CD14-positive monocyte (primary cell): ENCODE data around the gene CCDC68. TPM values are rescaled to one million over a fixed set of nuclear protein-coding genes. Genes with fewer than 3 reads are reported as not detected.

ENCODE experiments used
- DNase-seq, 3 donors: peaks; one replicate each; pipeline ENCODE4 v3.0.0-alpha.2; 2011 to 2022
- H2AFZ ChIP-seq: 2 replicates; pipeline ENCODE4 v1.6.0; 2012; ENCODE audit warnings: mild to moderate bottlenecking, low read depth, low read length, inconsistent platforms; ENCODE audit not compliant: insufficient read depth, poor library complexity, severe bottlenecking
- H3K27ac ChIP-seq, 2 donors: 1 replicate in 1 of 2; 2 replicates in 1 of 2; pipeline ENCODE4 v1.5.1; 2012 to 2013; ENCODE audit warnings: low read length in 2 of 2, control low read depth in 1 of 2, inconsistent platforms in 1 of 2, low read depth in 1 of 2, mild to moderate bottlenecking in 1 of 2
- H3K27me3 ChIP-seq, 2 donors: one replicate each; pipeline versions ENCODE4 v1.6.0 to v1.6.1; 2011 to 2013; ENCODE audit warnings: low read length in 2 of 2; ENCODE audit not compliant: control insufficient read depth in 2 of 2, insufficient read depth in 2 of 2
- H3K36me3 ChIP-seq, 2 donors: replicated peaks in 1 of 2; 1 replicate in 1 of 2; 2 replicates in 1 of 2; pipeline versions ENCODE4 v1.5.1 to v1.6.1; 2012 to 2013; ENCODE audit warnings: low read length in 2 of 2, control low read depth in 1 of 2, inconsistent platforms in 1 of 2, mild to moderate bottlenecking in 1 of 2; ENCODE audit not compliant: insufficient read depth in 2 of 2, control insufficient read depth in 1 of 2
- H3K4me1 ChIP-seq, 2 donors: 1 replicate in 1 of 2; 2 replicates in 1 of 2; pipeline versions ENCODE4 v1.5.1 to v1.6.1; 2012 to 2013; ENCODE audit warnings: low read length in 2 of 2, control low read depth in 1 of 2, inconsistent platforms in 1 of 2, mild to moderate bottlenecking in 1 of 2, moderate library complexity in 1 of 2; ENCODE audit not compliant: insufficient read depth in 2 of 2, control insufficient read depth in 1 of 2
- H3K4me2 ChIP-seq: replicated peaks from 2 replicates; pipeline ENCODE3; 2012; ENCODE audit warnings: low read length, moderate library complexity, mild to moderate bottlenecking; ENCODE audit not compliant: poor library complexity, severe bottlenecking; ENCODE audit errors: extremely low read depth
- H3K4me3 ChIP-seq, 3 experiments: fragments of 200-600 bp in 1 of 3; sonication (generic) in 1 of 3; replicated peaks in 1 of 3; 1 replicate in 2 of 3; 2 replicates in 1 of 3; pipeline ENCODE4 v1.5.1; 2011 to 2013; ENCODE audit warnings: low read length in 3 of 3, mild to moderate bottlenecking in 3 of 3, control low read depth in 2 of 3, low read depth in 2 of 3, inconsistent platforms in 1 of 3, moderate library complexity in 1 of 3
- H3K79me2 ChIP-seq: 2 replicates; pipeline ENCODE4 v1.6.0; 2012; ENCODE audit warnings: mild to moderate bottlenecking, control low read depth, inconsistent platforms, low read length, moderate library complexity; ENCODE audit not compliant: insufficient read depth
- H3K9ac ChIP-seq: 2 replicates; pipeline ENCODE4 v1.6.0; 2017; ENCODE audit warnings: low read length, mild to moderate bottlenecking; ENCODE audit not compliant: insufficient read depth, poor library complexity, severe bottlenecking
- H3K9me3 ChIP-seq, 2 donors: replicated peaks in 1 of 2; 1 replicate in 1 of 2; 2 replicates in 1 of 2; pipeline versions ENCODE4 v1.5.1 to v1.6.1; 2012 to 2013; ENCODE audit warnings: low read length in 2 of 2, control low read depth in 1 of 2; ENCODE audit not compliant: control insufficient read depth in 1 of 2, insufficient read depth in 1 of 2
- H4K20me1 ChIP-seq: 2 replicates; pipeline ENCODE4 v1.6.0; 2012; ENCODE audit warnings: mild to moderate bottlenecking, low read length, control low read depth, moderate library complexity; ENCODE audit not compliant: insufficient read depth
- H3K27ac Mint-ChIP-seq, 7 donors: one replicate each; pipeline ENCODE4 v1.8.0; 2020; ENCODE audit warnings: mild to moderate bottlenecking in 7 of 7, mixed read lengths in 7 of 7, moderate library complexity in 6 of 7, inconsistent platforms in 2 of 7
- H3K27me3 Mint-ChIP-seq, 3 donors: one replicate each; pipeline ENCODE4 v1.8.0; 2021 to 2022; ENCODE audit warnings: low read depth in 3 of 3, mild to moderate bottlenecking in 3 of 3, mixed read lengths in 3 of 3, moderate library complexity in 3 of 3, inconsistent platforms in 1 of 3
- H3K36me3 Mint-ChIP-seq, 2 donors: one replicate each; pipeline ENCODE4 v1.8.0; 2020; ENCODE audit warnings: mixed read lengths in 2 of 2, inconsistent platforms in 1 of 2, mild to moderate bottlenecking in 1 of 2
- H3K4me1 Mint-ChIP-seq: one replicate; pipeline ENCODE4 v1.8.0; 2020; ENCODE audit warnings: mild to moderate bottlenecking, mixed read lengths
- H3K4me3 Mint-ChIP-seq, 2 donors: one replicate each; pipeline ENCODE4 v1.8.0; 2020; ENCODE audit warnings: mild to moderate bottlenecking in 2 of 2, mixed read lengths in 2 of 2, moderate library complexity in 1 of 2
- H3K9me3 Mint-ChIP-seq, 7 donors: one replicate each; pipeline ENCODE4 v1.8.0; 2020 to 2022; ENCODE audit warnings: mixed read lengths in 7 of 7, mild to moderate bottlenecking in 6 of 7, moderate library complexity in 6 of 7, inconsistent platforms in 2 of 7
- WGBS: methylation state at CpG from one replicate; pipeline ENCODE4 v1.1.5; 2013; ENCODE audit warnings: missing lambda C conversion rate; ENCODE audit not compliant: insufficient coverage; 5-methylcytosine and 5-hydroxymethylcytosine counted together
- intact Hi-C, 2 donors: fragments of 100-400 bp; cut with micrococcal nuclease; formaldehyde crosslinking; loops; one replicate each; pipeline versions ENCODE4 v1.15.0 to v1.15.1; 2023
- polyA plus RNA-seq, 3 donors: library from polyadenylated mRNA; depleted of rRNA in 1 of 3; unstranded in 2 of 3; stranded (reverse) in 1 of 3; fragments of 300-500 nt in 2 of 3; fragments of >200 nt in 1 of 3; fragmentation: Illumina TruSeq in 2 of 3; gene quantifications; 1 replicate in 2 of 3; 2 replicates in 1 of 3; pipeline ENCODE4 v1.2.3, GENCODE V29; 2012 to 2021
- TF ChIP-seq, protein P1 (sequence below): fragments of 200-600 bp; IDR thresholded peaks from one replicate; pipeline ENCODE4 v1.8.0; 2022; ENCODE audit warnings: antibody characterized with exemption, mild to moderate bottlenecking

Gene CCDC68
- polyA plus RNA-seq, 3 donors: 0.09 to 0.15 TPM; not detected in 1

DNA sequence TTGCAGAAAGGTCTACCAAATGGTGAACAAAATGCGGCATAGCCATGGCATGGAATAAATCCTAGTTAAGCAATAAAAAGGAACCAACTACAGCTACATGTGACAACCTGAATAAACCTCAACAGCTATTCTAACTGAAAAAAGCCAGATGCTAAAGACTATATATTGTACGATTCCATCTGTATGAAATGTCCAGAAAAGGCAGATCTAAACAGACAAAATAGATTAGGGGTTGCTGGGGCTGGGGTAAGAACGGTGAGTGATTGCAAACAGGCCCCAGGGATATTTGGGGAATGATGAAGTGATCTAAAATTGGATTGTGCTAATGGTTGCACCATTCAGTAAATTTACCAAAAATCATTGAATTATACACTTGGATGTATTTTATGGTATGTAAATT is 2.8 kb downstream of the CCDC68 start:
- no CpG with 5 or more reads among the region's 3 CpGs for WGBS

DNA sequence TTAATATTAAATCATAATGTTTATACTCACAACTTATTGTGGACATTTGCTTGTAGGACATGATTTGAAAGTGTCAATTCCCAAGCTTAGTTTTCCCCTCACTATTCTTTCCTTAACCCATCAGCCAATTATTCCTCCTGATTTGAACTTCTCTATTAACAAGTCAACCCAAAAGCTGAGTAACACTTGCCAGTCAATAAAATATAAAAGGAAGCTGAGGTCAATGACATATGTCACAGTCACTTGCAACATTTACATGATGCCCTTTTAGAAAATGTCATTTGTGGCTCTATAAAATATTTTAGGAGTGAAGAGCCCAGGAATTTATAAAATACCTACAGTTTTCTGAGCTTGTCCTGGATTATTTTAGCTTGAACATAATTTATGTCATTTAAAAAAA is 7.2 kb downstream of the CCDC68 start:
- H3K4me1 Mint-ChIP-seq: no peaks in the 10 kb centered on the region
- TF ChIP-seq, protein P1, sequence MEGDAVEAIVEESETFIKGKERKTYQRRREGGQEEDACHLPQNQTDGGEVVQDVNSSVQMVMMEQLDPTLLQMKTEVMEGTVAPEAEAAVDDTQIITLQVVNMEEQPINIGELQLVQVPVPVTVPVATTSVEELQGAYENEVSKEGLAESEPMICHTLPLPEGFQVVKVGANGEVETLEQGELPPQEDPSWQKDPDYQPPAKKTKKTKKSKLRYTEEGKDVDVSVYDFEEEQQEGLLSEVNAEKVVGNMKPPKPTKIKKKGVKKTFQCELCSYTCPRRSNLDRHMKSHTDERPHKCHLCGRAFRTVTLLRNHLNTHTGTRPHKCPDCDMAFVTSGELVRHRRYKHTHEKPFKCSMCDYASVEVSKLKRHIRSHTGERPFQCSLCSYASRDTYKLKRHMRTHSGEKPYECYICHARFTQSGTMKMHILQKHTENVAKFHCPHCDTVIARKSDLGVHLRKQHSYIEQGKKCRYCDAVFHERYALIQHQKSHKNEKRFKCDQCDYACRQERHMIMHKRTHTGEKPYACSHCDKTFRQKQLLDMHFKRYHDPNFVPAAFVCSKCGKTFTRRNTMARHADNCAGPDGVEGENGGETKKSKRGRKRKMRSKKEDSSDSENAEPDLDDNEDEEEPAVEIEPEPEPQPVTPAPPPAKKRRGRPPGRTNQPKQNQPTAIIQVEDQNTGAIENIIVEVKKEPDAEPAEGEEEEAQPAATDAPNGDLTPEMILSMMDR: no peak
- H3K4me3 Mint-ChIP-seq: no peak overlapping the region
- H3K27ac Mint-ChIP-seq: no peak overlapping the region
- H4K20me1 ChIP-seq: no peaks in the 10 kb centered on the region
- H3K27me3 ChIP-seq: peaks cover under 1 to 6% of the 10 kb centered on the region in 2 donors
- H3K36me3 ChIP-seq: no peaks in the 10 kb centered on the region
- no peaks in the 10 kb centered on the region for H3K9me3 ChIP-seq
- H2AFZ ChIP-seq: no peak overlapping the region
- no peak for DNase-seq
- no peaks in the 10 kb centered on the region for H3K4me1 ChIP-seq
- H3K9me3 Mint-ChIP-seq: peaks cover 0 to 2% (median 0%) of the 10 kb centered on the region in 7 donors
- no peaks in the 10 kb centered on the region for H3K36me3 Mint-ChIP-seq
- H3K27me3 Mint-ChIP-seq: peaks cover 13 to 23% (median 17%) of the 10 kb centered on the region in 3 donors
- no peak overlapping the region for H3K9ac ChIP-seq
- H3K79me2 ChIP-seq: no peaks in the 10 kb centered on the region
- no peak overlapping the region for H3K4me3 ChIP-seq
- no peak overlapping the region for H3K4me2 ChIP-seq
- intact Hi-C loops: no loop called here
- H3K27ac ChIP-seq: no peak overlapping the region

More for the DNA sequence above, 2.8 kb downstream of the CCDC68 start:
- peaks cover 0 to 4% of the 10 kb centered on the region in 2 donors for H3K36me3 Mint-ChIP-seq
- H3K27ac Mint-ChIP-seq: no peak overlapping the region
- Histone ChIP-seq H3K9ac (no peak overlapping the region), H3K36me3 (no peaks in the 10 kb centered on the region), H3K27me3 (peaks cover 31% of the 10 kb centered on the region in 2 donors), H3K9me3 (no peaks in the 10 kb centered on the region), H3K27ac (no peak overlapping the region), H2AFZ (no peak overlapping the region), H3K4me1 (peaks cover 18 to 22% of the 10 kb centered on the region in 2 donors), H3K4me3 (no peak overlapping the region), H4K20me1 (no peaks in the 10 kb centered on the region), H3K79me2 (no peaks in the 10 kb centered on the region), H3K4me2 (no peak overlapping the region)
- peaks cover 22% of the 10 kb centered on the region for H3K4me1 Mint-ChIP-seq
- TF ChIP-seq, protein P1: no peak
- intact Hi-C loops: no loop called here
- H3K27me3 Mint-ChIP-seq: peaks cover 35 to 49% (median 36%) of the 10 kb centered on the region in 3 donors
- H3K4me3 Mint-ChIP-seq: no peak overlapping the region
- no peak for DNase-seq
- peaks cover 0 to 4% (median 2%) of the 10 kb centered on the region in 7 donors for H3K9me3 Mint-ChIP-seq
